Head of caudate nucleus (tissue), 42 donors: Measurements from ENCODE around the gene NDUFC2.
"Not testable (repeated sequence)": the region's sequence is repeated elsewhere in the genome, so short reads cannot be mapped to it uniquely, and the experiment has no call there.

Source experiments
- DNase-seq, 42 donors: peaks; one replicate each; pipeline versions ENCODE4 v3.0.0 to v3.0.0-alpha.2; 2020 to 2021; ENCODE audit warnings: mixed read lengths in 7 of 42
- intact Hi-C: fragments of 100-400 bp; cut with DNase I; formaldehyde crosslinking; loops from one replicate; pipeline ENCODE4 v1.15.0; 2022

NDUFC2 gene

DNA sequence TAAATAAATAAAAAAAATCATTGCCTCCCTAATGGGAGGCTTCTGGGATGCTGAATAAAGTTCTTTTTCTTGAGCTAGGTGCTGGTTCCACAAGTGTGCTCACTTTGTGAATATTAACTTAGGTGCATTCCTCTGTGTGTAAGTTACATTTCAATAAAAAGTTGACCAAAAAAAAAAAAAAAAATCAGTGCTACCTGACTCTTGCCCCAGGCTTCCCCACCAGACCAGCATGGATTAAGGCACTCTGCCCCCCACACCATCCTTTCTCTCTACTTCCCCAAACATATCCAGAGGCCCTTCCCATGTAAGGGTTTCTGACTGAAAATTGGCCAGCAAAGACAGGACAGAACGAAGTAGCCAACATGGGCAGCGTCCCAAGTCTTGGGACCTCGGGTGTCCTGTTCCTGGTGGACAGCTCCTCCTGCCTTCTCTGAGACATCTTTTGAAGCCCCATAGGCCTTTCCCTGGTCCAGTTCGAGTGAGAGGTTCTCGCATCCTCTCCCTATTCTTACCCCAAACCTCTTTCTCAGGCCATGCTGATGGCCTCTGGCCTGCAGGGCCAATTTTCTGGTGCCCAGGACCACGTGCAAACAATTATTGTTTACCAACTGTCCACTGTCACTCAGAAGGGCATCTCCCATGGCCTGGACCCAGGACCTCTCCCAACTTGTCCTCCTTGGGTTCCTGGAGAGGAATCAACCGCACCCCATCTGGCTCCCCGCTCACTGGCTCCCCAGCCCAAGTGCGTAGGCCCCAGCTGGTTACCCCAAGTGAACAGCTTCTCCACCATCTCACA is 41.6 kb downstream of the NDUFC2 start:
- intact Hi-C loops, result no loop called here
- DNase-seq, result no peak

DNA sequence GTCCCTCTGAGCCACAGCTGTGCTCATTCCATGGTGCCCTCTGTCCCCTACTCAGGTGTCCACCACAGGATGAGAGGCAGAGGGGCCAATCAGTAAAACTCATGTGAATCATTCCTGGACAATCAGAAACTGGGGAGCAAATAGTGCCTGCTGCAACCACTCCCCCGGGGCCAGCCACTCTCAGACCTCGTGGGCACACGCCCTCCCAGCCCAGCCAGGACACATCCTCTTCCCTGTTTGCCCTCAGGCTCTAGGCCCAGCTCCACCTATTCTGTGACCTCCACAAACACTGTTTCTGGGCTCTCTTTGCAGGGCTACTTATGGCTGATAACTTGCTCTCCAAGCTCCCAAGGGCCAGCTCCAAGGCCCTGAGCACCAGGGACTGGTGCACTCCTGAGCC is 42.6 kb downstream of the NDUFC2 start:
- intact Hi-C loops, result no loop called here
- no peak for DNase-seq

DNA sequence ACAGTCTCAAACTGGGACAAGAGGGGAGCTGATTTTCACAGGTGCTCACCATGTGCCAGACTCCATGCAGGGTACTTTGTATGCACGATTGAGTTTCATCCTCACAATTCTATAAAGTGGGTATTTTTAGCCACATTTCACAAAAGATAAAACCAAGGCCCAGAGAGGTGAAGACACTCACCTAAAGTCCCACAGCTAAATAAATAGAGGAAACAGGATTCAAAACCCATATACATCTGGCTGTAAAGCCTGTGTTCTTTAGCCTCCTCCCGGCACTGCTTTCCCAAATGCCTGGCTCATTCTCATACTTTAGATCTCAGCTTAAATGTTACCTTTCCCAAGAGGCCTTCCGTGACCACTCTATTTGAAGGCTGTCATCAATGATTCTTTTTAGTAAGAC is 43.3 kb downstream of the NDUFC2 start:
- intact Hi-C loops, result no loop called here
- no peak for DNase-seq

DNA sequence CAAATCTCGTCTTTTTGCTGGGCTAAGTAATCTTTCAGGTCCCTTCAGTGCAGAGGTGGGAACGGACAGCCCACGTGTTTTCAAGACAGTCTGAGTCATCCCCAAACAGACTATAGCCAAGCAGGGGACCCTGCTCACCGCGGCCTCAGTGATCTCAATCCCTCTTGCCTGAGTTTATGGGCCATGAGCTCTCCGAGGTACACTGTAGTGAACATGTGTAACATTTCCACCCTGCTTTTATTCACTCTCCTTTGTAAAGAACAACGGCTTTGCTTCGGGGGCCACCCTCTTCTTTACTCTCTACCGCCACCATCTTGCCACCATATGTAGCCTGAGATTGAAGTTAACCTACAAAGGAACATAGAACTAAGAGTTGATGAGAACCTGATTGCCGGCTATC is 45.0 kb downstream of the NDUFC2 start:
- no peak for DNase-seq
- intact Hi-C loops, result no loop called here

DNA sequence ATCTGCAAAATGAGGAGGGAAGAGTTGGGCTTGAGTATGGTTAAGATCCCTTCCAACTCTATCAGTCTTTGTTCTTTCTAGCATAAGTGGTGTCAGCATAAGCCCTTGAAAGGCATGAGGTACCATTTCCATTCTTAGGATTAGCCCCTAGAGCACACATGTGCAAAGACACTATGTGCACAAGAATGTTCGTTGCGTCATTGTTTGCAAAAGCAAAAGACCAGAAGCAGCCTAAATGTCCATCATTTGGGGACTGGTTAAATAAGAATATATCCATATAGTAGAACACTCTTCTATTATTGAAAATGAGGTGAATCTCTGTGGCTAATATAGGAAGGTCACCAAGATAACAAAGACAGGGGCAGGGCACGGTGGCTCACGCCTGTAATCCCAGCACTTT is 46.6 kb downstream of the NDUFC2 start:
- intact Hi-C loops, result no loop called here
- DNase-seq, result no peak

DNA sequence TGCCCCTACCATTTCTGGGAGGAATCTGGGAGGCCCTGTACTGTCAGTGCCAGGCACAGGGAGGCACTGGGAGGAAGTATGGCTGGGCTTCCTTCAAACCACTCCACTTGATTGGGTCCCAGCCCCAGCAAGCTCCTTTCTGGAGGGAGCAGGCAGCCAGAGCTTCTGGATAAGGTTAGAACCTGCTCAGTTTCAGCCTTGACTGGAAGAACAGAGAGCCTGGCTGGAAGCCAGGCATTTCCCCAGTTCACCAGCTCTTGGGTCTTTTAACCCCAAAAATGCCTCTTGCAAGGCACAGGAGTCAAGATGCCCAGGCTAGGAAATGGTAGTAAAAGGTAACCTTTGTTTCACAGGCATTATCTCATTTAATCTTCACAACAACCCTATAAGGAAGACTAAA is 47.6 kb downstream of the NDUFC2 start:
- intact Hi-C loops, result no loop called here
- peak in 1 of 42 donors; percentile 19 for DNase-seq

DNA sequence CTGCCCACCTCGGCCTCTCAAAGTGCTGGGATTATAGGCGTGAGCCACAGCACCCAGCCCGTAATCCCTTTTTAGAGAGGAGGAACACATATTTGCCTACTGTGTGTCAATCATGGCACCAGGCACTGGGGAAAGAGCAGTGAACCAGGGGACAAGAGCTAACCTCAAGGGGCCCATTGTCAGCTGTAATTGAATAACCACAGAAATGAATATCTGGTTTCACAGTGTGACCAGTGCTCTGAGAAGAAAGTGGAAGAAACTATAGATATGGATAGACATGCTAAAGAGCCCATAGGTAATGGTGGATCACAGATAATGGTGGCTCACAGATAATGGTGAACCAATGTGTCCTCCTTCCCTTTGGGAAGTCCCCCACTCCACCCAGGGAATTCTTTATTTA is 48.0 kb downstream of the NDUFC2 start:
- intact Hi-C loops, result no loop called here
- no peak for DNase-seq

DNA sequence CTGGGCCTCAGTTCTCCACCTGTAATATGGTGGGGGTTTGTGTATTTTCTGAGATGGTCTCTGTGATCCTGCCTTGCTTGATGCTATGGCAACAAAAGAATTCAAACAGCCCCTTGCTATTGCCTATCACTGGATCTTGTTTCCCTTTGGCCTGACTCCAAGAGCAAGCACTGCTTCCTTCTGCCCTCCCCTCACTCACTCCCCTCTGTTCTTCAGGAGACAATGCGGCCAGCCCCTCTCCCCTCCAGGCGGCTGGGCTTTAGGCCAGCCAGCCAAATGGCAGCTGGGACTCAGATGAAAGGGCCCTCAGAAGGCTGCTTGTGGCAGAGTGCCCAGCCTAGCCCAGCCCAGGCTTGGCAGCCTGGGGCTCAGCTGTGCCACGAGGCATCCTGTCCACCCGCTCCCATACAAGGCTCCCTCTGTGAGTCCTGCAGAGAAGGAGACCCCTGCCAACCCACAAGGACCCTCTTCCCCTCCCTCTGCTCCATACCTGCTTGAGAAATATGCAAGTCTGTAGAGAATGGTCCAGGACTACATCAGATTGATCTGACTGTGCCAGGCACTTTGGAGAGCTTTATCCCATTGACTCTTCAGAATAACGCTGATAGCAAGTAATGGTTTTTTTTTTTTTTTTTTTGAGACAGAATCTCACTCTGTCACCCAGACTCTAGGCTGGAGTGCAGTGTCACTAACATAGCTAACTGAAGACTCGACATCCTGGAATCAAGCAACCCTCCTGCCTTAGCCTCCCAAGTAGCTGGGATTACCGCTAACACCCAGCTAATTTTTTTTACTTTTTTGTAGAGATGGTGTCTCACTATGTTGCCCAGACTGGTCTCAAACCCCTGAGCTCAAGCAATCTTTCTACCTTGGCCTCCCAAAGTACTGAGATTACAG is 49.0 kb downstream of the NDUFC2 start:
- DNase-seq, result peak; percentile 79 to 97 (median 93)
- intact Hi-C loops, result no loop called here

DNA sequence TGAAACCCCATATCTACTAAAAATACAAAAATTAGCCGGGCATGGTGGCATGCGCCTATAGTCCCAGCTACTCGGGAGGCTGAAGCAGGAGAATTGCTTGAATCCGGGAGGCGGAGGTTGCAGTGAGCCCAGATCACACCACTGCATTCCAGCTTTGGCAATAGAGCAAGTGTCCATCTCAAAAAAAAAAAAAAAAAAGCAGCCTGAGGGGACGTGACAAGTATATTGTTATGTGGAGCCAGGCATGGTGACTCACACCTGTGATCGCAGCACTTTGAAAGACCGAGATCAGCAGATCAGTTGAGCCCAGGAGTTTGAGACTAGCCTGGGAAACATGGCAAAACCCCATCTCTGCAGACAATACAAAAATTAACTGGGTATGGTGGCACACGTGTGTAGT is 51.2 kb downstream of the NDUFC2 start:
- DNase-seq, intact Hi-C loops: not testable (repeated sequence)

DNA sequence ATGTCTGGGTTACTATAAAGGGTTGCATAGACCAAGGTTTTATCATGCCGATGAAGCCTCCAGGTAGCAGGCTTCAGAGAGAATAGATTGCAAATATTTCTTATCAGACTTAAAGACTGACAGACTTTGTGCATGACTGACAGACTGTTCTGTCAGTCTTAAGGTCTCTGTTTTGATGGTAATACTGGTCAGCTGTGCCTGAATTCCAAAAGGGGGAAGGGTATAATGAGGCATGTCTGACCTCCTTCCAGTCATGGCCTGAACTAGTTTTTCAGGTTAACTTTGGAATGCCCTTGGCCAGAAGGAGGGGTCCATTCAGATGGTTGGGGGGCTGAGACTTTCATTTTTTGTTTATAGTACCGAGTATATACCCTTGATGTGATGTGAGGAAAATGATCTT is 51.9 kb downstream of the NDUFC2 start:
- intact Hi-C loops, result no loop called here
- DNase-seq, result no peak

DNA sequence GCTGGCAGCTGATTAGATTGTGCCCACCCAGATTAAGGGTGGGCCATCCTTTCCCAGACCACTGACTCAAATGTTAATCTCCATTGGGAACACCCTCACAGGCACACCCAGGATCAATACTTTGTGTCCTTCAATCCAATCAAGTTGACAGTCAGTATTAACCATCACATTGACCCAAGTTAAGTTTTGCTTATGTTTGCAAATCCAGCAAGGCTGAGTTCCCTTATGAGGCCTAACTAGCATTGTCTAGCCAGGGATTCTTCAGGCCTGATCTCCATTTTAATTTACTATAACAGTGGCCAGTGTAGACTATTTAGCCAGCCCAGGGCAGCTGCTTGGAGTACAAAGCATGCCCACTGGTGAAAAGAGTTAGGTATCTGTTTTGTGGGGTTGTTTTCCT is 54.3 kb downstream of the NDUFC2 start:
- no peak for DNase-seq

DNA sequence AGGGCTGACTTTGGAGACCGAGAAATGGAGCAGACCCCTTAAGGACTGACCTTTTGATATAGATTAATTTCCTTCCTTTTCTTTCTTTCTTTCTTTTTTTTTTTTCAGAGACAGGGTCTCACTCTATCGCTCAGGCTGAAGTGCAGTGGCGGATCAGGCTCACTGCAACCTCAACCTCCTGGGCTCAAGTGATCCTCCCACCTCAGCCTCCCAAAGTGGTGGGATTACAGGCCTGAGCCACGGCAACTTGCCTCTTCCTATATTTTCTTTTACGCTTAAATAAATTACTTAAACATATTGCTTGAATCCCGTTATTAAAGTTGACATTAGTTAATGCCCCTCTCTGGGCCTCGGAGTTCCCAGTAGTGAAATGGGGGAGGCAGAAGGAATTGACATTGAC is 56.2 kb downstream of the NDUFC2 start:
- DNase-seq, result no peak
- intact Hi-C loops, result no loop called here

More for the DNA sequence above, 54.3 kb downstream of the NDUFC2 start:
- intact Hi-C loops, result no loop called here

DNA sequence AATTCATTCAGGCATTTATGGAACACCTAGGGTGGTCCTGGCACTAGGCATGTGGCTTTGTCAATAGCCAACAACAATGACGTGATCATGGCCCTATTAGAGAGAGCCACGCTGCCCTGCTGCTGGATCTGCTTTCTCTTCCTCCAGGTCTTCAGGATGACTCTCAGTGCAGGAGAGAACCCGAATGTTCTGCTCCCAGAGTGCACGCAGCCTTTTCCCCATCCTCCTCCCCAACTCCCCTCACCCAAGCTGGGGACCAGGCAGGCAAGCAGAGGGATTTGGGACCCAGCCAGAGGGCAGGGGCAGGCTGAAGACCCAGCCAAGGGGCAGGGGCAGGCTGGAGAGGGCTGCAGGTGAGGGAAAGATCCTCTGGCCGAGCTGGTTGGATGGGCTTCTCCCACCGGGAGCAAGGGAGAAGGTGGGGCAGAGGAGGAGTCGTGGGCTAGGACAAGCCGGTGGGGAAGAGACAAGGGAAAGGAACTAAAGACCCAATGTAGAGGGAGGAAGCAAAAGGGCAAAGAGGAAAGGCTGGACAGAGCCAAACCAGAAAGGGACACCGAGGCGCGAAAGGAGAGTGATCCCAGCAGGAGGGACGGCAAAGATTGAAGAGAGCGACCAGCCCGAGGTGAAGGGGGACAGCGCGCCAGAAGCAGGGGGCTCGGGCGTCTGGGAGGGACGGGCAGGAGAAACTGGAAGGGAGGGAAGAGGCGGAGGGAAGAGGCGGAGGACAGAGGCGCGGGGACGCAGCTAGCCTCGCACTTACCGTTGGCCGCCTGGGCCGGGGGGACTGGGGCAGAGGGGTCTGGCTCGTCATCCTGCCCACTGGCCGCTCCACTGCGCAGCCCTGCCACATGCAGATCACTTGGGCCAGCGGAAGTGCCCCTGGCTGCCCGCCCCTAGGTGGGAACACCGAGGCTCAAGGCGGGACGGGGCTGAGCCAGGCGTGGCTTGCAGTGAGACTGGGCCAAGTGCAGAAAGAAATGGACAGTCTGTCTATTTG is 57.0 kb downstream of the NDUFC2 start, which contains the start of gene KCTD14:
TSS of gene KCTD14 (minus strand) at position 880 of the 1,000 bp plus-strand sequence. CDS start at position 853, 27 bp downstream.
- DNase-seq, result no peak

DNA sequence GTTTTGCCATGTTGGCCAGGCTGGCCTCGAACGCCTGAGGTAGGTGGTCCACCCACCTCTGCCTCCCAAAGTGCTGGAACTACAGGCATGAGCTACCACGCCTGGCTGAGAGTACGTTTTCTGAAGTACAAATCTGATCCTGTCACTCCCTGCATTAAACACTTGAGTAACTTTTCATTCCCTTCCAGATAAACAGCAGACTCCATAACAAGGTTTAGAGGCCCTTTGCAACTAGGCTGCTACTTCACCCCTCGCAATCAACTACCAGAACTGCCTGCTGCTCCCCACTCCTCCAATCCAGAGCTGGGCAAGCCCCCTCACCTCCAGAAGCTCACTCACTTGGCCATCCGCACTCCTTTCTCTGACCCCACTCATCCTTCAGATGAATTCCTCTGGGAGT is 58.1 kb downstream of the NDUFC2 start:
- DNase-seq, result no peak
- intact Hi-C loops, result no loop called here

More for the DNA sequence above, 57.0 kb downstream of the NDUFC2 start, which contains the start of gene KCTD14:
- intact Hi-C loops, result no loop called here

DNA sequence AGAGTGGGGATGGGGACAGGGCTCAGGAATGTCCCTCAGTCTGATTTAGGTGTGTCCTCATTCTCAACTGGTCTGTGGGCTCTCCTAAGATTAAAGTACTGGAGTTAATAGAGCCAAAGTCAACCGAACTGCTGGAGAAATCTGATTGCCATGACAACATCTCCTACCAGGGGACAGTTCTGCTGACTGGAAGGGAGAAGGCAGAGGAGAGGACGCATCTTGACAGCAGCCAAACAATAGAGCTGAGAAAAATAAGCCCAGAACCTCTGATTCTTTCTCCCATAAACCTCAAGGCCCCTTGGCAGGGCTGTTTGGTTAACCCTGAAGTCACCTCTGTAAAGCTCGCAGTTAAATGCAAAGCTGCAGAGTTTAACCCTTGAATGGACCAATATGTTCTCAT is 59.4 kb downstream of the NDUFC2 start:
- intact Hi-C loops, result no loop called here
- no peak for DNase-seq

DNA sequence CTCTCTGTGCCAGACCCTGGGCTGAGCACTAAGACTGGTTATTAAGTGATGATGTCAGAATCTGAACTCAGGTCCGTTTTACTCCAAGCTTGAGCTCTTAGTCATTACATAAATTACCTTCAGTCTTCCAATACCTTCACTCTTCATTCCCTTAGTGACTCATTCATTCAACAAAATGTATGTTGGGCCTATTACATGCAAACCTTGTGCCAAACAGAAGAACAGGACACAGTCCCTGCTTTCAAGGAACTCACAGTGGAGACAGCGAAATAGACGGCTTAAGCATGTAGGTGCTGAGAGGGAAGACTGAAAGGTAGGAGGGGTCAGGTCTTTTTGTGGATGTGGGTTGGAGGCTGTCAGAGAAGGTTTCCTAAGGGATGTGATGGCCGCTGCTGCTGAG is 59.9 kb downstream of the NDUFC2 start:
- DNase-seq, result no peak
- intact Hi-C loops, result no loop called here
